ENCODE data around the gene TEX22. TPM values are rescaled to one million over a fixed set of nuclear protein-coding genes. Genes with fewer than 3 reads are reported as not detected.
A peak's percentile ranks its signal among the peaks of the same experiment; 100 is the strongest.

Gene TEX22
- total RNA-seq, 1 experiment from 2014 or later, result 4.1 TPM

DNA sequence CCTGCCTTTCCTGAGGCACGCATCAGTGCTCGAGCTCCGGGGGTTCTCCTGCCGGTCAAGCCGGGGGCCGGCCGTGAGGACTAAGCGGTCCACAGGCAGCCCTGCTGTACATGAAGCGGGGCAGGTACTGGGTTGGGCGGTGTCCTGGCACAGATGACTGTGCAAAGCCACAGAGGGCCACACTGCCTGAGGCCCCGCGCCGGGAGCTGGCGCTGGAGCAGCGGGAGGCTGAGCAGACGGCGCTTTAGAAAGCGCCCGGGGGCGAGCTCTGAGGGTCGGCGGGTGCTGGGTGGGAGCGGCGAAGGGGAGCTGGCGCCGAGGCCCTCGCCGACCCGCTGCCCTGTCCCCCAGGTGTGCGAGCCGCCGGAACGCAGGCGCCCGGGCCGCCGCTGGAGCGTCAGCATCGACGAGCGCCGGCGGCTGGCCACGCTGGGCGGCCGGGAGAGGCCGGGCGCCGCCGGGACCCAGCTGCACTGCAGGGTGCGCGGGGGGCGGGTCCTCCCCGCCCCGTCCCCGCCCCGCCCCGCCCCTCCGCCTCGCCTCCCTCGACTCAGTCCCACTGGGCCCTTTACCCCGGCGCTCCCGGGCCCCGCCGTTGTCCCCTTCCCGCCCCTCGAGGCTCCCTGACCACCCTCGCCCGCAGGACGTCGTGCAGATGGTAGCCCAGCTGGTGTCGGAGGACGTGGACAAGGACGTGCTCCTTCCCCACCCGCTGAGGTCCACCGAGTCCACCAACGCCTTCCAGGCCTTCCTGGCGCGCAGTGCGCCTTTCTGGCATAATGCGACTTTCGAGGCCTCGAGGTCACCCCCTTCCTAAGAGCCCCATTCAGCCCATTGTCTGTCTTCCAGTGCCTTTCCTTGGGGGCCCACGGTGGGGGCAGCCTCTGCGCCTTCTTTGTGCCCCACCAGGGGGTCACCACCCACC, 12.9 kb downstream of the TEX22 start:
- H3K4me1 Mint-ChIP-seq (ENCODE audit: insufficient read depth, unreplicated experiment), result no peaks in the 10 kb centered on the region
- H3K27ac Mint-ChIP-seq (ENCODE audit: low read depth, unreplicated experiment), result no peak overlapping the region
- H3K4me3 Mint-ChIP-seq (ENCODE audit: unreplicated experiment), result peak overlapping the region; percentile 64
- DNase-seq (ENCODE audit: unreplicated experiment), result peak; percentile 27
- H3K36me3 Mint-ChIP-seq (ENCODE audit: insufficient read depth, unreplicated experiment), result no peaks in the 10 kb centered on the region
- H3K27me3 Mint-ChIP-seq (ENCODE audit: insufficient read depth, unreplicated experiment), result peaks cover 10% of the 10 kb centered on the region
- CTCF ChIA-PET, result interaction anchor here (0.7 to 1.2 kb wide), 2 partner anchors 39 to 69 kb away, joined by 3 read pairs; no protein-coding TSS in a partner anchor
- TF ChIP-seq, protein P1, sequence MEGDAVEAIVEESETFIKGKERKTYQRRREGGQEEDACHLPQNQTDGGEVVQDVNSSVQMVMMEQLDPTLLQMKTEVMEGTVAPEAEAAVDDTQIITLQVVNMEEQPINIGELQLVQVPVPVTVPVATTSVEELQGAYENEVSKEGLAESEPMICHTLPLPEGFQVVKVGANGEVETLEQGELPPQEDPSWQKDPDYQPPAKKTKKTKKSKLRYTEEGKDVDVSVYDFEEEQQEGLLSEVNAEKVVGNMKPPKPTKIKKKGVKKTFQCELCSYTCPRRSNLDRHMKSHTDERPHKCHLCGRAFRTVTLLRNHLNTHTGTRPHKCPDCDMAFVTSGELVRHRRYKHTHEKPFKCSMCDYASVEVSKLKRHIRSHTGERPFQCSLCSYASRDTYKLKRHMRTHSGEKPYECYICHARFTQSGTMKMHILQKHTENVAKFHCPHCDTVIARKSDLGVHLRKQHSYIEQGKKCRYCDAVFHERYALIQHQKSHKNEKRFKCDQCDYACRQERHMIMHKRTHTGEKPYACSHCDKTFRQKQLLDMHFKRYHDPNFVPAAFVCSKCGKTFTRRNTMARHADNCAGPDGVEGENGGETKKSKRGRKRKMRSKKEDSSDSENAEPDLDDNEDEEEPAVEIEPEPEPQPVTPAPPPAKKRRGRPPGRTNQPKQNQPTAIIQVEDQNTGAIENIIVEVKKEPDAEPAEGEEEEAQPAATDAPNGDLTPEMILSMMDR (IDR thresholded peaks at IDR 0.05; ENCODE audit: unreplicated experiment), result no peak
- no TSS peak for BruUV-seq (replicated peaks)
- H3K9me3 Mint-ChIP-seq (ENCODE audit: unreplicated experiment), result no peaks in the 10 kb centered on the region
- POLR2A ChIA-PET, result interaction anchor here (0.6 kb wide), 1 partner anchor 114 kb away, joined by 7 read pairs; no protein-coding TSS in a partner anchor
- intact Hi-C loops (cut with micrococcal nuclease), result no loop called here

DNA sequence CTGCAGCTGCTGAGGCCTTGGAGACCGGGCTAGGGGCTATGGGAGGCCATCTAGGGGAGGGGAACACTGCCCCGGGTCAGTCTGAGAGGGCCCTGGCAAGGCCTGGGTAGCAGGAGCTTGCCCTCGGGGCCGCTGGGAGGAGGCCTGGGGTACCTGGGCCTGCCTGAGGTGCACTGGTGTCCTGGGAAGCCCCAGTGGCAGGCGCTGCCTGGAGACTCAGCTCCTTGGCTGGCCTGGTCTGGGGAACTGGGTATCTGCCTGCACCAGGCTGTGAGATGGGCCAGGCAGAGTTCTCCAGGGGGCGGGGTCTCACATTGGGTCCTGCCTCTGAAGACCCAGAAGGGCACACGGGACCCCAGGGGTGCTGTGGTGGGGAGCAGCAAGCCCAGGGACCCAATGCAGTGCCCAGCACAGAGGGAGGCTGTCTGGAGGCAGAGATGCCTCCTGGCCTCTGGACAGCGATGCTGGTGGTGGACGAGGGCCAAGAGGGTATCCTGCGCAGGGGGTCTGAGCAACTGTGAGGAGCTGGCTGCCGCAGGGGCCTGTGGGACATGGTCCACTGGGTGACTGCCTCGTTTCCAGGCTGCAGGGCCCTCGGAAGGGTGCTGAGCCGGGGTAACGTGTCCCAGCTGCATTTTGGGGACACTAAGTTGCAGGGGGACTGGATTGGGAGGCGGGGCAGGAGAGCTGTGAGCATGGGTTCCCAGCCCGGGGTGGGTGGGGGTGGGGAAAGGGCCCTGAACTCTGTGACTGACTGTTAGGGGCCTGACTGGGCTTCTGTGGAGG, 13.8 kb downstream of the TEX22 start:
- ChIA-PET CTCF (no interaction called here), POLR2A (no interaction called here)
- Mint-ChIP-seq H3K36me3 (ENCODE audit: insufficient read depth, unreplicated experiment) (no peaks in the 10 kb centered on the region), H3K9me3 (ENCODE audit: unreplicated experiment) (no peaks in the 10 kb centered on the region), H3K4me1 (ENCODE audit: insufficient read depth, unreplicated experiment) (no peaks in the 10 kb centered on the region), H3K27ac (ENCODE audit: low read depth, unreplicated experiment) (no peak overlapping the region), H3K27me3 (ENCODE audit: insufficient read depth, unreplicated experiment) (peaks cover 10% of the 10 kb centered on the region), H3K4me3 (ENCODE audit: unreplicated experiment) (no peak overlapping the region)
- TF ChIP-seq, protein P1 (IDR thresholded peaks at IDR 0.05; ENCODE audit: unreplicated experiment), result no peak
- no peak for DNase-seq (ENCODE audit: unreplicated experiment)
- intact Hi-C loops (cut with micrococcal nuclease), result no loop called here
- no TSS peak for BruUV-seq (replicated peaks)

DNA sequence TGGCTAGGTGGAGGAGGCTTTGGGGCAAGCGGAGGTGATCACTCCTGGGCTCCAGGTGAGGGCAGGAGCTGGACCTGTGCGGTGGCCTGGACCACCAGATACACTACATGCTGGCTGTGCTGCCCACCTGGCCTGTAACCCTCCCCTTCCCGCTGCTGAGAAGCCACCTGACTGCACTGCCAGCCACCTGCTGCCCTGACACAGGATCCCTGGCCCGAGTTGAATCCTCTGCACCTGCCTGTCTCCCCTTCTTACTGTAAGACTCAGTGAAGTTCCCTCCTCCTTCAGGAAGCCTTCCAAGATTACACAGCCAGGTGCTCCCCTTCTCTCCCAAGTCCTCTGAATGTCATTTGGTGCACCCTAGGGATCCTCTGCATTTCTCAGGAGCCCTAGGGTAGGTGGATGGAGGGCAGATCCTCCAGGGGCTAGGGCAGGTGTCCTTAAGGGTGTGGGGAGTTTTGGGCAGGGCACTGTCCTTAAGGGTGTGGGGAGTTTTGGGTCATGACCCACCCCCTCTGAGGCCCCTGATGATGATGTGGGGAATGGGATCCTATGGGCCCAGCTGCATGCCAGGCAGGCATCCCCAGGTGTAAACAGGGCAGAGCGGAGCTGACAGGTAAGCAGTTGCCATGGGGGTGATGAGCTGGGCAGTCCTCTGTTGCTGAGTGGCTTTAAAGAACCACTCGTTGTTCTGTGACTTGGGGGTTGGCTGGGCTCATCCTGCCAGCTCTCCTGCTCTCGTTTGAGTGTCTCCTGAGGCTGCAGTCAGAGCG, 14.6 kb downstream of the TEX22 start:
- Mint-ChIP-seq H3K27ac (ENCODE audit: low read depth, unreplicated experiment) (no peak overlapping the region), H3K27me3 (ENCODE audit: insufficient read depth, unreplicated experiment) (peaks cover 10% of the 10 kb centered on the region), H3K9me3 (ENCODE audit: unreplicated experiment) (no peaks in the 10 kb centered on the region), H3K36me3 (ENCODE audit: insufficient read depth, unreplicated experiment) (no peaks in the 10 kb centered on the region), H3K4me1 (ENCODE audit: insufficient read depth, unreplicated experiment) (no peaks in the 10 kb centered on the region), H3K4me3 (ENCODE audit: unreplicated experiment) (no peak overlapping the region)
- CTCF ChIA-PET, result interaction anchor here (0.6 kb wide), 1 partner anchor 9 kb away, joined by 3 read pairs; no protein-coding TSS in a partner anchor
- intact Hi-C loops (cut with micrococcal nuclease), result no loop called here
- no TSS peak for BruUV-seq (replicated peaks)
- POLR2A ChIA-PET, result interaction anchor here (1.3 kb wide), 1 partner anchor 9 kb away, joined by 3 read pairs; no protein-coding TSS in a partner anchor
- TF ChIP-seq, protein P1 (IDR thresholded peaks at IDR 0.05; ENCODE audit: unreplicated experiment), result no peak
- no peak for DNase-seq (ENCODE audit: unreplicated experiment)
